Measurements from ENCODE around the gene CA11.

Gene CA11

GRCh38 chr19:48635263-48635965 lies 10.6 kb downstream of the CA11 start:
- no peak for ATAC-seq (ENCODE audit: low read depth)
- Histone ChIP-seq H3K36me3 (ENCODE audit: low read depth) (peaks cover 14% of the 10 kb centered on the region), H3K27ac (ENCODE audit: poor library complexity, severe bottlenecking) (peak overlapping the region; percentile 90), H3K4me1 (ENCODE audit: insufficient read depth, poor library complexity, severe bottlenecking) (peaks cover 29% of the 10 kb centered on the region), H3K4me3 (ENCODE audit: severe bottlenecking) (peak overlapping the region; percentile 48), H3K9me3 (ENCODE audit: severe bottlenecking) (no peaks in the 10 kb centered on the region), H3K27me3 (ENCODE audit: insufficient read depth, poor library complexity, severe bottlenecking) (no peaks in the 10 kb centered on the region)
- no peak for DNase-seq (ENCODE audit: low spot score)
- TF ChIP-seq CTCF (IDR thresholded peaks at IDR 0.05; ENCODE audit: poor library complexity, severe bottlenecking): no peak

- peak overlapping the region; percentile 90 for H3K27ac ChIP-seq (ENCODE audit: poor library complexity, severe bottlenecking)
- no peaks in the 10 kb centered on the region for H3K27me3 ChIP-seq (ENCODE audit: insufficient read depth, poor library complexity, severe bottlenecking)
- peak; percentile 96 for DNase-seq (ENCODE audit: low spot score)
- H3K36me3 ChIP-seq (ENCODE audit: low read depth): peaks cover 17% of the 10 kb centered on the region
- H3K4me3 ChIP-seq (ENCODE audit: severe bottlenecking): peak overlapping the region; percentile 48
- no peak for TF ChIP-seq CTCF (IDR thresholded peaks at IDR 0.05; ENCODE audit: poor library complexity, severe bottlenecking)
- peak; percentile 40 for ATAC-seq (ENCODE audit: low read depth)
- no peaks in the 10 kb centered on the region for H3K9me3 ChIP-seq (ENCODE audit: severe bottlenecking)
- H3K4me1 ChIP-seq (ENCODE audit: insufficient read depth, poor library complexity, severe bottlenecking): peaks cover 29% of the 10 kb centered on the region
Observed at GRCh38 chr19:48634424-48635262, 11.3 kb downstream of the CA11 start.

- no peak for TF ChIP-seq CTCF (IDR thresholded peaks at IDR 0.05; ENCODE audit: poor library complexity, severe bottlenecking)
Observed at GRCh38 chr19:48634036-48634342, 12.0 kb downstream of the CA11 start.

GRCh38 chr19:48633148-48634035 lies 12.6 kb downstream of the CA11 start:
- TF ChIP-seq CTCF (IDR thresholded peaks at IDR 0.05; ENCODE audit: poor library complexity, severe bottlenecking): no peak
- no peaks in the 10 kb centered on the region for H3K27me3 ChIP-seq (ENCODE audit: insufficient read depth, poor library complexity, severe bottlenecking)
- peaks cover 17% of the 10 kb centered on the region for H3K36me3 ChIP-seq (ENCODE audit: low read depth)
- DNase-seq (ENCODE audit: low spot score) (no peak), ATAC-seq (ENCODE audit: low read depth) (no peak)
- H3K4me3 ChIP-seq (ENCODE audit: severe bottlenecking): no peak overlapping the region
- no peaks in the 10 kb centered on the region for H3K9me3 ChIP-seq (ENCODE audit: severe bottlenecking)
- peaks cover 29% of the 10 kb centered on the region for H3K4me1 ChIP-seq (ENCODE audit: insufficient read depth, poor library complexity, severe bottlenecking)
- peak overlapping the region; percentile 90 for H3K27ac ChIP-seq (ENCODE audit: poor library complexity, severe bottlenecking)

More at GRCh38 chr19:48634036-48634342, 12.0 kb downstream of the CA11 start:
- Histone ChIP-seq H3K27ac (ENCODE audit: poor library complexity, severe bottlenecking) (peak overlapping the region; percentile 90), H3K4me1 (ENCODE audit: insufficient read depth, poor library complexity, severe bottlenecking) (peaks cover 29% of the 10 kb centered on the region), H3K27me3 (ENCODE audit: insufficient read depth, poor library complexity, severe bottlenecking) (no peaks in the 10 kb centered on the region), H3K36me3 (ENCODE audit: low read depth) (peaks cover 17% of the 10 kb centered on the region), H3K9me3 (ENCODE audit: severe bottlenecking) (no peaks in the 10 kb centered on the region), H3K4me3 (ENCODE audit: severe bottlenecking) (peak overlapping the region; percentile 6)
- DNase-seq (ENCODE audit: low spot score) (no peak), ATAC-seq (ENCODE audit: low read depth) (no peak)
